ENCODE measurements around the gene USP25. TPM values are rescaled to one million over a fixed set of nuclear protein-coding genes. Genes with fewer than 3 reads are reported as not detected.
A peak's percentile ranks its signal among the peaks of the same experiment; 100 is the strongest.

USP25 gene
- total and polyA plus RNA-seq, 2 experiments from 2014 or later, result 11.8 to 49.2 TPM

- H3K27ac ChIP-seq (ENCODE audit: low read depth), result no peak overlapping the region
- H2AFZ ChIP-seq, result no peak overlapping the region
- no peaks in the 10 kb centered on the region for H3K79me2 ChIP-seq (replicated peaks; ENCODE audit: insufficient read depth)
- no peaks in the 10 kb centered on the region for H3K27me3 Mint-ChIP-seq (ENCODE audit: insufficient read depth, low read depth, poor library complexity)
- no peaks in the 10 kb centered on the region; the same call in 1 of the 3 replicates for H3K9me3 Mint-ChIP-seq
- no peaks in the 10 kb centered on the region for H3F3A ChIP-seq (replicated peaks; ENCODE audit: low read depth)
- DNase-seq (ENCODE audit: low spot score), result no peak
- H3K4me2 ChIP-seq, result no peak overlapping the region
- no peaks in the 10 kb centered on the region for H3K27me3 ChIP-seq (ENCODE audit: insufficient read depth)
- H3K27ac Mint-ChIP-seq, result no peak overlapping the region
- H3K9me2 ChIP-seq (ENCODE audit: insufficient read depth), result no peaks in the 10 kb centered on the region; the same call in 1 of the 2 replicates
- no peaks in the 10 kb centered on the region for H3K4me1 ChIP-seq (ENCODE audit: insufficient read depth)
- H3K4me3 ChIP-seq, result no peak overlapping the region
- no peaks in the 10 kb centered on the region for H4K20me1 ChIP-seq (replicated peaks; ENCODE audit: insufficient read depth)
- ATAC-seq, result no peak
- H3K36me3 ChIP-seq (ENCODE audit: insufficient read depth), result no peaks in the 10 kb centered on the region
- TF ChIP-seq ZNF331 (CRISPR knock-in tag; IDR thresholded peaks at IDR 0.05; ENCODE audit: low read depth) (no peak), REST (IDR thresholded peaks at IDR 0.05; ENCODE audit: unreplicated experiment) (no peak), EZH2 (IDR thresholded peaks at IDR 0.05; ENCODE audit: low read depth, unreplicated experiment) (no peak), NANOG (IDR thresholded peaks at IDR 0.05; ENCODE audit: borderline replicate concordance) (no peak), ZNF114 (CRISPR knock-in tag; IDR thresholded peaks at IDR 0.05) (no peak)
- H3K36me3 Mint-ChIP-seq (ENCODE audit: low read depth), result no peaks in the 10 kb centered on the region
- H3K4me1 Mint-ChIP-seq, result peaks cover 19% of the 10 kb centered on the region
- H3K4me3 Mint-ChIP-seq, result no peak overlapping the region
Observed at GRCh38 chr21:15719976-15720375, 9.8 kb upstream of the USP25 start.

DNA sequence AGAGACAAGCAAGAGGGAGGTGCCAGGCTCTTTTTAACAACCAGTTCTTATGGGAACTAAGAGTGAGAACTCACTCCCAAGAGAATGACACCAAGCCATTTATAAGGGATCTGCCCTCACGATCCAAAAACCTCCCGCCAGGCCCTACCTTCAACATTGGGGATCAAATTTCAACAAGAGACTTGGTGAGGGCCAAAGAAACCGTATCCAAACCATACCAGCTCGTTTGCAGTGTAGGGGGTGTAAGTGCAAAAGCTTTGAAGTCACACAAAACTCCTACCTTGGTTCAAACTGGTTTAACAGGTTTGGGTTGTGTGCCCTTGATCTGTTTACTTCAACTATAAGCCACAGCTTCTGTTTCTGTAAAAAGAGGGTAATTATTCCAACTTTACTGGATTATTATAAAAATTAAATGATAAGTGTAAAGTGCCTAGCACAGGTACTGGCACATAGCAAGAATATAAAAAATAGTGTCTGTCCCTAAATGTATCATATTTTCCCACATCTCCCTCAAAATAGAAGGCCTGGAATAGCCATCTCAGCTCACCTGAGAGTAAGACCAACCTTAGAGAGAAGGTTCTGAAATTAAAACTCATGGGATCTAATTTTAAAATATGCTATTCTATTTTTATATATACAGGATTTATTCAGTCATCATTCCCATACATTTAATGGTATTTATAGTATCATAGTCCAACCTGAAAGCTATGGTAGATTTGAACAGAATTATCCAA, 7.0 kb upstream of the USP25 start:
- Histone ChIP-seq H4K20me1 (replicated peaks; ENCODE audit: insufficient read depth) (no peaks in the 10 kb centered on the region), H3K4me1 (ENCODE audit: insufficient read depth) (no peaks in the 10 kb centered on the region), H3K27me3 (ENCODE audit: insufficient read depth) (no peaks in the 10 kb centered on the region), H3K4me3 (no peak overlapping the region), H3K4me2 (no peak overlapping the region), H2AFZ (no peak overlapping the region), H3K27ac (ENCODE audit: low read depth) (no peak overlapping the region), H3K36me3 (ENCODE audit: insufficient read depth) (no peaks in the 10 kb centered on the region), H3K9me2 (ENCODE audit: insufficient read depth) (no peaks in the 10 kb centered on the region; the same call in 1 of the 2 replicates), H3K79me2 (replicated peaks; ENCODE audit: insufficient read depth) (no peaks in the 10 kb centered on the region), H3F3A (replicated peaks; ENCODE audit: low read depth) (no peaks in the 10 kb centered on the region)
- H3K36me3 Mint-ChIP-seq (ENCODE audit: low read depth), result no peaks in the 10 kb centered on the region
- peaks cover 2% of the 10 kb centered on the region for H3K27me3 Mint-ChIP-seq (ENCODE audit: insufficient read depth, low read depth, poor library complexity)
- ATAC-seq, result peak; percentile 97
- H3K4me3 Mint-ChIP-seq, result no peak overlapping the region
- TF ChIP-seq ZNF114 (CRISPR knock-in tag; IDR thresholded peaks at IDR 0.05), result 0 out of 2 replicates have a peak, but pooled peaks have one; percentile 60
- no peak for TF ChIP-seq REST (IDR thresholded peaks at IDR 0.05; ENCODE audit: unreplicated experiment)
- DNase-seq (ENCODE audit: low spot score), result peak; percentile 71
- H3K9me3 Mint-ChIP-seq, result no peaks in the 10 kb centered on the region; the same call in 1 of the 3 replicates
- no peak overlapping the region for H3K27ac Mint-ChIP-seq
- H3K4me1 Mint-ChIP-seq, result peaks cover 21% of the 10 kb centered on the region

Measured in GM23338 (cell line).